Stimulated activated naive CD4-positive, alpha-beta T cell treated with Interleukin-2 at 50 U/mL for 16 hours (primary cell): Measurements from ENCODE around the gene MCOLN1.

Experiments used
- DNase-seq: peaks from one replicate; lab custom pipeline; 2025; lab: John Stamatoyannopoulos, UW

Gene MCOLN1

DNA sequence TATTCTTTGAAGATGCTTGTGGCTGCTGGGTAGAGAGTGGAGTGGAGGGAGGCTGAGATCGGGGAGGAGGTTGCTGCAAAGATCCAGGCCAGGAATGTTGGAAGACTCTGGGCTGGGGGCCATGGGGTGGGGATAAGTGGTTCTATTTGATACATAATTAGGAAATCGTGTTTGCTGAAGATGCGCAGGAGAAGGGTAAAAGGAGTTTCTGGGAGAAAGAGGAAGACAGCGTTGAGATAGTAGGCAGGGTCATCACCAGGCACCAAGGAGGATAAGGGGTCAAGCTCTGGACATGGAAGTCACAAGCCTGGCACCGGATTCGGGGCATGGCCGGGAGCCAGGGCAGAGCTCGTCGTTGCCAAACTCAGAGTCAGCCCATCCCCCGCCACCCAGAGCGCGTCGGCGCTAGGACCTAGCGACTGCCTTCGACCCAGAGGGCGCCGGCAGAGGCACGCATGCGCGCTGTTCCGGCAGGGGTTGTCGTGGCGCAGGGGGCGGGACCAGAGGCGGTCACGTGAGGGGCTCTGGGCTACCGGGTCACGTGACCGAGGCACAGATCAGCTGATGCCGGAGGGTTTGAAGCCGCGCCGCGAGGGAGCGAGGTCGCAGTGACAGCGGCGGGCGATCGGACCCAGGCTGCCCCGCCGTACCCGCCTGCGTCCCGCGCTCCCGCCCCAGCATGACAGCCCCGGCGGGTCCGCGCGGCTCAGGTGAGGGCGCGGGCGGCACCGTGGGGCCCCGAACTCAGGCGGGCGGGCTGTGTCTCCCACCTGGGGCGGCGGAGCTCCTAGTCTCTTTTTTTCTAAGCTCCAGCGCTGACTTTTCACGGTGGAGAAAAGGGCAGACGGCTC lies at the start of gene MCOLN1:
MCOLN1 (plus strand) TSS at position 553 of the 851 bp plus-strand sequence; CDS start at position 680, 127 bp downstream.
- peak; percentile 98 for DNase-seq

GRCh38 chr19:7475665-7476064 lies 46.8 kb upstream of the MCOLN1 start:
- no peak for DNase-seq

DNA sequence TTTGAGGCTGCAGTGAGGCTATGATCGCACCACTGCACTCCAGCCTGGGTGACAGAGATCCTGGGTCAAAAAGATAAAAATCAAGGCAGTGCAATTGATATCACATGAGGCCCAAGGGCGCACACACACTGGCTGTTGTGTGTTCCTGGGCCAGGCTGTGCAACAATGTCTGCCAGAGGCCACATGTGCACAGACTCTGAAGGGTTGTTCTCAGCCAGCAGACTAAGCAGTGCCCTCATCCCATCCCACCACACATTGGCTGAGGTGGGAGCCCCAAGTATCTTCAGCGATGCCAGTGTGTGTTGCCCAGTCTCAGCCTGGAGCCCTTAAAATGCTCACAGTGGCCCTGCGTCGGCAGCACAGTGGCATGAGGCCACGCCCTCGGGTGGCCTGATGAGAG lies 46.2 kb upstream of the MCOLN1 start:
- DNase-seq, result no peak

DNA sequence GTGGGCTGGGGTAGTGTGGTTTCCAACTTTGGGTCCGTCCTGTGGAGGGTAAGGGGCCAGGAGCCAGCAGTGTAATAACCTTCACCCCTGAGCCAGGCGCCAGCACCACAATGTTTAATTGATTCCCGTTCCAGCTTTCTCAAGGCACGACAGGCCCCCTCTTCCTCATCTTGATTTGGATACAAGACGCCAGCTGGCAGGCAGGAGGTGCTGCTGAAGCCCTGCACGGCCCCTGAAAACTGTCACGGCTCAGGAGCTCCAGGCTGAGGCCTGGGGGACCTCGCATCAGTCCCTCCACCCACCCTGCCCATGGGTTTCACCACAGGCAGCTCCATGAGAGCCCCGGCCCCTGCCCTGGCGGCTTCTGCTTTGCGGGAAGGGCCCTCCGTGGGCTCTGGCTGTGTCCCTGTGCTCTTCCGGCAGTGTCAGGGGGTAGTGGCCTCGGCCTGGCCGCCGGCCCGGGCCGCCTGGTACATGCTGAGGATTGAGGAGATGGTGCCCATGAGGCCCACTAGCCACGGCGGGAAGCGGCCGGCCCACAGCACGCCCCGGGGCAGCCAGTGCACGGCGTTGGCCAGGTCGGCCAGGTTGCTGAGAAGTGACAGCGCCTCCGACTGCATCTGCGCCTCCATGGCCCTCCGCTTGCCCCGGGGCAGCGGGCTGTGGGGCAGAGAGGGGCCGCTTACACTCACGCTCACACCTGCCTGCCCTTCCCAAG lies 45.5 kb upstream of the MCOLN1 start:
- no peak for DNase-seq

GRCh38 chr19:7477758-7478157 lies 44.7 kb upstream of the MCOLN1 start:
- no peak for DNase-seq

DNA sequence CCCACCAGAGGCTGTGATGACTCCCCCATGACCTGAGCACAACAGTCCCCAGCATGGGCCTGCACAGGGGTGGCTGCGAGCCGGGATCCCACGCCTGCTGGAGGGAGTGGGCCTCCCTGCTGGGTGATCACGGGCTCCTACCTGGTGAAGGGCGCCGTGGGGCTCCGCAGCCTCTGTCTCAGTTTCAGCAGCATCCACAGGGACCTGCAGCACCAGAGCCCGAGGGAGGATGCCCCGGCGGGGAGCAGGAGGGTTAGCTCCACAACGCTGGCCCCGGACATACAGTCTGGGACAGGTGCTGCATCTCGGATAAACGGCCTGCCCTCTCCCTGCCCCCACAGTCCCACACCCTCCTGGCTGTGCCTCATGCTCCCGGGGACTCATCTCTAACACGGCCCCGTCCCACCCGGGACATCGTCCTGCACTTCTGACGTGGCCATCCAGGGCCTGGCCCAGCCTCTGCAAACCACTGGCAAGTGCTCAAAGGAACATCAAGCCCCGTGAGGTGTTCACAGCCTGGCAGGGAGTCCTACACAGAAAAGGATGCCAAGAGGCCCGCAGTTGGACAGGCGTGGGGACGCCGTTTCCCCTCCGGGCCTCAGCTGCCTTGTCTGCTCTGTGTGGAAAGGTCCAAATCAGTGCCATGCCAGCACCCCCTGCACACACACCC lies 44.1 kb upstream of the MCOLN1 start:
- no peak for DNase-seq

DNA sequence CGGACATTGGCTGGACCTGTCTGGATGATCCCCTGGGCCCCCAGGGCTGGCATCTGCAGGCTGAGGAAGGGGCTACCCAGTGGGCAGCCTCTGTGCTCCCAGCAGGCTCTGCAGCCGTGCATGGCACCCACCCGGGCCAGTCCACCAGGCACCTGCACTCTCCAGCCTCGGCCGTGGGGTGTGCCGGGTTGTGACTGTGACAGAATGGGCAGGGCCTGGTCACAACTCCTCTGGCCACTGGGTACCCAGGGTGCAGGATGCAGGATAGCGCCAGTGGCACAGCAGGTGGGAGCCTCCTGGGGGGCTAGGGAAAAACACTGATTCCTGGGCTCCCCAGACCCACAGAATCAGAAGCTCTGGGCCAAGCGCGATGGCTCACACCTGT lies 43.6 kb upstream of the MCOLN1 start:
- no peak for DNase-seq

- no peak for DNase-seq
Observed at GRCh38 chr19:7480222-7480969, 42.0 kb upstream of the MCOLN1 start.

- no peak for DNase-seq
Observed at GRCh38 chr19:7480970-7481255, 41.5 kb upstream of the MCOLN1 start.

DNA sequence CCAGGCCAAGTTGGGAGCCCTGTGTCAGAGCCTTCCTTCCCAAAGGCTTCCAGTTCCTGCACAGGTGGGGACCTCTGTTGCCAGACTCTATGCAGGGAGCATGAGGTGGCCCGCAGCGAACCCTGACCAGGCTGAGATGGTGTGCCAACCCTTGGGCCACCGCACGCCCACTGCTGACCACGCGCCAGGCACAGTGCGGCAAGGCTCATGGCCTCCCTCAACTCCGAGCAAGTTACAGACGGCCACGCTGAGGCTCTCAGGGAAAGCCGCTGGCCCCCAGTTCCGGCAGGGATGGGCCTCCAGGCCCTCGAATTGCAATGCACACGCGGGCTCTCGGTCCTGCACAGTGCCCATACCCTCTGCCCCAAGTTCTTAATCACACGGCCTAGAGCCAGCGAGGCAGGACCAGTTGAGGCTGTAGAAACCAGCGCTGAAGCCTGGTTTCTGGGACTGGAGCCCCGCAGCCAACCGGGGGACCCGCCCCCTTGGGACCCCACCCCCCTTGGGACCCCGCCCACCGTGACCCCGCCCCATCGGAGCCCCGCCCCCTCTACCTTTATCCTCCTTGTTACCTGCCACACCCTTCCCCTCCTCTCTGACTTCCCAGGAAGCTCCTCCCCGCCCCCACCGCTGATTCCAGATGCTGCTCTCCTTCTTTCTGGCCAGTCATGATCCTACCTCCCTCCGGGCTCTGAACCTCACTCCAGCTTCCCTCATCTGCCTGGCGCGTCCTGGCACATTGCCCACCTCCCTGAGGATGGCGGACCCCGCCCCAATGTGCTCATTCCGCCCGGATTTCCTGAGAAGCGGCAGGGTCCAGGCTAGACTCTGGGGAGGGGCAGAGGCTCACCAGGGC lies 39.6 kb upstream of the MCOLN1 start:
- no peak for DNase-seq

- DNase-seq, result no peak
Observed at GRCh38 chr19:7483720-7484201, 38.7 kb upstream of the MCOLN1 start.

DNA sequence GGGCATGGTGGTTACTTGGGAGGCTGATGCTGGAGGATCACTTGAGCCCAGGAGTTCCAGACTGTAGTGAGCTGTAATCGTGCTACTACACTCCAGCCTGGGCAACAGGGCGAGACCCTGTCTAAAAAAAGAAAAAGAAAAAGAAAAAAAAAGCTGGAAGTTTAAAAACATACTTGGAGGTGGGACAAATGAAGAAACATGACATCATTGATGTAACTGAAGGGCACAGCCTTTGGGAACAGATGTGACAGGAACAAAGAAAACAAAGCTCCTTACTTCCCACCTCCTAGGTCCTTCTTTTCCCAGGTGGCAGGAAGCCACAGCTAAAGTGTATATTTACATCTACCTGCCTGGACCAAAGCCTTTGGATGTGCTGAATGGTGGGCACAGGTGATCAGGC lies 35.5 kb upstream of the MCOLN1 start:
- no peak for DNase-seq

DNA sequence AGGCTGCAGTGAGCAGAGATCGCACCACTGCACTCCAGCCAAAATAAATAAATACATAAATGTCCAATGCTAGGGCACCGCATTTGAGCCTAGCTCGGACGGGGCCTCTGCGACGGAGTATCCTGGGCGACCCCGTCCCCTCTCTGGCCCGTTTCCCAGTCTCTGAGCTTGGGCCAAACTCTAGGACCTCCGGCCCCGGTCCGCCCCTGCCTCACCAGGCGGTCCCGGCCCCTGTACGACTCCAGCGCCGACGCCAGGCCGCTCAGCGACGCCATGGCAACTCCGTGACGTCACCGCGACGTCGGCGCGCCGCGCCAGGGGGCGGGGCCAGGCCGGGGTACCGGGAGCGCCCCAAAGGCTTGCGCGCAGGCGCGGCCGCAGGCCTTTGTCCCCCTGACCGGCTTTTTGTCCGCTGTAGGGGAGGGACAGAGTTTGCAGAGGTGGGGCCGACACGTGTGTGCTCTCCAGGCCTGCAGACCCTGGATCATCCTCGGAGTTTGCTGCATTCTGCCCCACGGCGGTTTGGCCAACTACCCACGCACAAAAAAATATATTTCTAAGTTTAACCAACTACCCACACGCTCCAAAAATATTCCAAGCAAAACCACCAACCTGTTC lies 33.6 kb upstream of the MCOLN1 start, which contains the start of gene PEX11G:
PEX11G (minus strand) TSS at position 300 of the 618 bp plus-strand sequence; CDS start at position 275, 25 bp downstream.
- peak; percentile 82 for DNase-seq

GRCh38 chr19:7489609-7490044 lies 32.8 kb upstream of the MCOLN1 start:
- no peak for DNase-seq

DNA sequence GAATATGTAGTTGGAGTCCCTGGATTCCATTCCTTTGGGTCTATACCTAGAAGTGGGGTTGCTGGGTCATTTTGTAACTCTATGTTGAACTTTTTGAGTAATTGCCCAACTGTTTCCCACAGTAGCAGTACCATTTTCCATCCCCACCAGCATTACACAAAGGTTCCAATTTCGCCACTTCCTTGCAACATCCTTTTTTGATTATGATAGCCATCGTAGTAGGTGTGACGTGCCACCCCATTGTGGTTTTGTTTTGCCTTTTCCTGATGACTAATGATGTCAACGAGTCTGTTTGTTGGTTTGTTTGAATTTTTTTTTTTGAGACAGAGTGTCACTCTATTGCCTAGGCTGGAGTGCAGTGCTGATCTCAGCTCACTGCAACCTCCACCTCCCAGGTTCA lies 30.3 kb upstream of the MCOLN1 start:
- DNase-seq, result peak; percentile 48

- DNase-seq, result no peak
Observed at GRCh38 chr19:7492558-7492957, 29.9 kb upstream of the MCOLN1 start.

DNA sequence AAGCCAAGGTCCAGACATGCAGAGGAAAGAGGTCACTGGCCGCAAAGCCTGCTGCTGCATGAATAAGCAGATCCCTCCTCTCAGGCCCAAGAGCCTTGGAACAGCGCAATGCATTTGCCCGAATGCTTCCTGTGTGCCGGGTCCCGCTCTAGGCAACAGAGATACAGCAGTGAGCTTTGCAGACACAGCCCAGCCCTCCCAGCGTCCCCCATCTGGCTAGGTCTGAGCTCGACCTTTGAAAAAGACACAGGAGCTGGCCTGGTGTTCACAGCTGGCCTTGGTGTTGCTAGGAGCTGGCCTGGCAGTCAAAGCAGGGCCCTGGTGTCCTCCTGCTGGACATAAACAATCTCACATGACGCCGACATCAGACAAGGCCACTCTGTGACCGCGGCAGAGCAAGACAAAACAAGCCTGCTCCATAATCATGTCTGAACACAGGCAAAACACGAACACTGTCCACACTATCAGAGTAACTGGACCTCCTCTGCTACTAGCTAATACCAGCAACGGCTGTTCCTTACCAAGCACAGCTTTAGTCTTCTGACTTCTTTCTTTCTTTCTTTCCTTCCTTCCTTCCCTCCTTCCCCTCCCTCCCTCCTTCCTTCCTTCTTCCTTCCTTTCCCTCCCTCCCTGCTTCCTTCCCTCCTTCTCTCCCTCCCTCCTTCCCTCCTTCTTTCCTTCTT lies 27.9 kb upstream of the MCOLN1 start:
- no peak for DNase-seq

DNA sequence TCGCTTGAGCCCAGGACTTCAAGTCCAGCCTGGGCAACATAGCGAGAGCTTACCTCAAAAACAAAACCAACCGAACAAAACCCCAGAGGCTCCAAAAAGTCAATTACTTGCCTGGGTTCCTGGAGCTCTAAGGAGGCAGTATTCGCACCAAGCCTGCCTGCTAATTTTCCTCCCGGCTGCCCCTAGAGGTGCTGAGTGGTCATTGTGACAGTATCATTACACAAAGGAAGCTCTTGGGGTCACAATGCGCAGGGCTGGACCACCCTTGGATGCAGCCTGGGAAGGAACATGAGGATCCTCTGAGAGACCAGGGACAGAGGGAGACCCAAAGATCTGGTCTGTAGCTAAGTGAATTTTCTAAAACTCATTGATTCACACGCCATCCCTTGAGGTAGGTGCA lies 25.1 kb upstream of the MCOLN1 start:
- no peak for DNase-seq

DNA sequence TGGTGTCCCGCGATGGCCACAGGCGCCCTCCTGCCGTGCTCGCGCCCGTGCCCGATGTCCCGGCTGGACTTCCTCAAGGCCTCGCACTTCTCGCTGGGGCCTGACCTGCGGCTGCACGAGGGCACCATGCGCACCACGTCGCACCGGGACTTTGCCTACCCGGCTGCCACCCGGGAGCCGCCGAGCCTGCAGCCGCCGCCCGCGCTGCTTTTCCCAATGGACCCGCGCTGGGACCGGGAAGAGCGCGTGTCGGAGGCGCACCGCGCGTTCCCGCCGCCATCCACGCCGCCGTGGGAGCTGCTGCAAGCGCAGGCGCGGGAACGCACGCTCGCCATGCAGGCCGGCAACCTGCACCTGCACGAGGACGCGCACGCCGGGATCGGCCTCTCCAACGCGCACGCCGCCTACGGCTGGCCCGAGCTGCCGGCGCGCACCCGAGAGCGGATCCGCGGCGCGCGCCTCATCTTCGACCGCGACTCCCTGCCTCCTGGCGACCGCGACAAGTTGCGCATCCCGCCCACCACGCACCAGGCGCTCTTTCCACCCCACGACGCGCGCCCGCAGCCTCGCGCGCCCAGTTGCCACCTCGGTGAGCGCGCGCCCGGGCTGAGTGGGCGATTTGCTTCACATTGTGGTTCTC lies 21.5 kb upstream of the MCOLN1 start:
- DNase-seq, result peak; percentile 42
